ENCODE measurements around the gene DSG4. TPM values are rescaled to one million over a fixed set of nuclear protein-coding genes. Genes with fewer than 3 reads are reported as not detected.

Gene DSG4
- total RNA-seq, 2 experiments from 2014 or later, result not detected

GRCh38 chr18:31402026-31402373 is 25.4 kb downstream of the DSG4 start:
- DNase-seq (no peak), ATAC-seq (no peak)
- Mint-ChIP-seq H3K27me3 (no peaks in the 10 kb centered on the region), H3K4me3 (no peak overlapping the region), H3K9me3 (no peaks in the 10 kb centered on the region), H3K36me3 (ENCODE audit: low read depth) (no peaks in the 10 kb centered on the region), H3K4me1 (ENCODE audit: low read depth) (no peaks in the 10 kb centered on the region), H3K27ac (no peak overlapping the region)
- TF ChIP-seq CTCF (IDR thresholded peaks at IDR 0.05), result no peak
- ChIA-PET POLR2A (no interaction called here), CTCF (no interaction called here)
- intact Hi-C loops (cut with micrococcal nuclease), result no loop called here

- H3K27me3 Mint-ChIP-seq, result no peaks in the 10 kb centered on the region
- DNase-seq (no peak), ATAC-seq (no peak)
- TF ChIP-seq CTCF (IDR thresholded peaks at IDR 0.05), result no peak
- no peaks in the 10 kb centered on the region for H3K36me3 Mint-ChIP-seq (ENCODE audit: low read depth)
- no peak overlapping the region for H3K4me3 Mint-ChIP-seq
- H3K27ac Mint-ChIP-seq, result no peak overlapping the region
- H3K4me1 Mint-ChIP-seq (ENCODE audit: low read depth), result no peaks in the 10 kb centered on the region
- intact Hi-C loops (cut with micrococcal nuclease), result no loop called here
- POLR2A ChIA-PET, result no interaction called here
- CTCF ChIA-PET, result no interaction called here
- no peaks in the 10 kb centered on the region for H3K9me3 Mint-ChIP-seq
Observed at GRCh38 chr18:31403409-31403808, 26.8 kb downstream of the DSG4 start.

GRCh38 chr18:31407649-31408048 is 31.1 kb downstream of the DSG4 start:
- no peak for ATAC-seq
- no peaks in the 10 kb centered on the region for H3K36me3 Mint-ChIP-seq (ENCODE audit: low read depth)
- ChIA-PET CTCF (no interaction called here), POLR2A (interaction anchor here (0.6 kb wide), 1 partner anchor 41 kb away, joined by 3 read pairs; no protein-coding TSS in a partner anchor)
- H3K27ac Mint-ChIP-seq, result no peak overlapping the region
- no peak overlapping the region for H3K4me3 Mint-ChIP-seq
- TF ChIP-seq CTCF (IDR thresholded peaks at IDR 0.05), result no peak
- H3K4me1 Mint-ChIP-seq (ENCODE audit: low read depth), result no peaks in the 10 kb centered on the region
- no peaks in the 10 kb centered on the region for H3K27me3 Mint-ChIP-seq
- no peak for DNase-seq
- intact Hi-C loops (cut with micrococcal nuclease), result no loop called here
- H3K9me3 Mint-ChIP-seq, result peaks cover 2% of the 10 kb centered on the region

- Mint-ChIP-seq H3K4me3 (no peak overlapping the region), H3K27me3 (no peaks in the 10 kb centered on the region), H3K9me3 (peaks cover 2% of the 10 kb centered on the region), H3K27ac (no peak overlapping the region), H3K36me3 (ENCODE audit: low read depth) (no peaks in the 10 kb centered on the region), H3K4me1 (ENCODE audit: low read depth) (no peaks in the 10 kb centered on the region)
- no peak for ATAC-seq
- no peak for DNase-seq
- intact Hi-C loops (cut with micrococcal nuclease), result no loop called here
- TF ChIP-seq CTCF (IDR thresholded peaks at IDR 0.05), result no peak
- ChIA-PET POLR2A (no interaction called here), CTCF (no interaction called here)
Observed at GRCh38 chr18:31409276-31409675, 32.7 kb downstream of the DSG4 start.

GRCh38 chr18:31410716-31411483 is 34.3 kb downstream of the DSG4 start:
- no peak overlapping the region for H3K4me3 Mint-ChIP-seq
- peaks cover 5% of the 10 kb centered on the region for H3K9me3 Mint-ChIP-seq
- ChIA-PET CTCF (interaction anchor here (2.2 kb wide), 1 partner anchor 14 kb away, joined by 5 read pairs; no protein-coding TSS in a partner anchor), POLR2A (interaction anchor here (0.8 kb wide), 1 partner anchor 26 kb away, joined by 3 read pairs; no protein-coding TSS in a partner anchor)
- TF ChIP-seq CTCF (IDR thresholded peaks at IDR 0.05), result no peak
- H3K27me3 Mint-ChIP-seq, result no peaks in the 10 kb centered on the region
- no peaks in the 10 kb centered on the region for H3K4me1 Mint-ChIP-seq (ENCODE audit: low read depth)
- no peaks in the 10 kb centered on the region for H3K36me3 Mint-ChIP-seq (ENCODE audit: low read depth)
- DNase-seq, result no peak
- no peak for ATAC-seq
- intact Hi-C loops (cut with micrococcal nuclease), result no loop called here
- H3K27ac Mint-ChIP-seq, result no peak overlapping the region

Data from activated CD8-positive, alpha-beta T cell treated with anti-CD3 and anti-CD28 coated beads for 36 hours (primary cell).